OCI-LY3 (cell line): Measurements from ENCODE around the gene LUC7L3.

ENCODE experiments used
- H2AFZ ChIP-seq: fragments of 200-600, 300-600 bp; shearing (Covaris generic); 2 replicates; pipeline ENCODE4 v1.6.0; 2014; ENCODE audit warnings: antibody characterized with exemption, low read depth, low read length
- H3K27ac ChIP-seq: fragments of 200-600, 300-600 bp; sonication (generic); 2 replicates; pipeline ENCODE4 v1.5.1; 2014; ENCODE audit warnings: mild to moderate bottlenecking, low read length, moderate library complexity, mixed read lengths
- H3K27me3 ChIP-seq: fragments of 200-600, 300-600 bp; sonication (generic); 2 replicates; pipeline ENCODE4 v1.6.1; 2014; ENCODE audit warnings: low read depth, low read length, mixed read lengths
- H3K36me3 ChIP-seq: fragments of 200-600, 300-600 bp; sonication (generic); replicated peaks from 2 replicates; pipeline ENCODE3; 2014; ENCODE audit warnings: low read depth, low read length, mixed read lengths
- H3K4me1 ChIP-seq: fragments of 300-600, 200-600 bp; sonication (generic); 2 replicates; pipeline ENCODE4 v1.6.1; 2014; ENCODE audit warnings: low read length, mixed read lengths
- H3K4me2 ChIP-seq: fragments of 200-600, 300-600 bp; sonication (generic); 2 replicates; pipeline ENCODE4 v1.6.1; 2014; ENCODE audit warnings: low read length, mixed read lengths
- H3K4me3 ChIP-seq: fragments of 300-600, 200-600 bp; sonication (generic); 2 replicates; pipeline ENCODE4 v1.5.1; 2014; ENCODE audit warnings: antibody characterized with exemption, mild to moderate bottlenecking, low read length, moderate library complexity
- H3K79me2 ChIP-seq: fragments of 300-600, 200-600 bp; shearing (Covaris generic); 2 replicates; pipeline ENCODE4 v1.6.1; 2014; ENCODE audit warnings: mild to moderate bottlenecking, low read length, mixed read lengths
- H3K9ac ChIP-seq: fragments of 300-600, 200-600 bp; shearing (Covaris generic); 2 replicates; pipeline ENCODE4 v1.6.0; 2014; ENCODE audit warnings: mild to moderate bottlenecking, low read length, moderate library complexity
- H3K9me3 ChIP-seq: fragments of 200-600, 300-600 bp; shearing (Covaris generic); 2 replicates; pipeline ENCODE4 v1.6.1; 2014; ENCODE audit warnings: low read length, mixed read lengths; ENCODE audit not compliant: insufficient read depth
- H4K20me1 ChIP-seq: fragments of 200-600, 300-600 bp; sonication (generic); 2 replicates; pipeline ENCODE4 v1.6.1; 2016; ENCODE audit warnings: low read length, mixed read lengths; ENCODE audit not compliant: insufficient read depth
- CTCF ChIP-seq: fragments of 200-600, 300-600 bp; sonication (generic); IDR thresholded peaks from 2 replicates; pipeline ENCODE4 v1.5.1; 2014; ENCODE audit warnings: antibody characterized with exemption, low read length, low read depth
- EZH2phosphoT487 ChIP-seq: fragments of 200-600 bp; shearing (Covaris generic); IDR thresholded peaks from 2 replicates; pipeline ENCODE4 v1.6.1; 2018; ENCODE audit warnings: antibody characterized with exemption, mixed run types, low read depth

Gene LUC7L3

GRCh38 chr17:50779747-50780353, 60.4 kb downstream of the LUC7L3 start:
- Histone ChIP-seq H3K27ac (no peak overlapping the region), H3K36me3 (no peaks in the 10 kb centered on the region), H4K20me1 (no peaks in the 10 kb centered on the region), H3K79me2 (no peaks in the 10 kb centered on the region), H3K4me2 (no peak overlapping the region), H3K4me3 (no peak overlapping the region), H3K27me3 (no peaks in the 10 kb centered on the region), H3K9me3 (no peaks in the 10 kb centered on the region), H3K4me1 (no peaks in the 10 kb centered on the region; the same call in 1 of the 2 replicates), H2AFZ (no peak overlapping the region), H3K9ac (no peak overlapping the region)
- TF ChIP-seq EZH2phosphoT487 (no peak), CTCF (no peak)

DNA sequence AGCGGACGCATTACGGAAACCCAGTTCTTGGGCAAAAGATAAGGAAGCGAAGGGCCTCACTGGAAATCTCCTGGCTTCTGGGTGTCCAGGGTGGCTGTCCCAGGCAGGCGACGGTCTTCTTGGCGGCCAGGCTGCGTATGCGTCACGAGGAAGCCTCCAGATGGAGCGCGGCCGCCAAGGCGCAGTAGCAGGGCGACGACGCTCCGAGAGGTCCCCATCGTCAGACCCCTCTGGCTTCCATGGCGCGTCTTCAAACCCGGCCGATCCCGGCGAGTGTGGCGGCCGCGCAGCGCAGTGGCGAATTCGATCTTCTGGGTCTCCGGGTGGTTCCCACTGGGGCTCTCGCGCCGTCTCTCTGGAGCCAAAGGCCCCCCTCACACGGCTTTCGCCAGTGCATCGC, 61.8 kb downstream of the LUC7L3 start:
- H4K20me1 ChIP-seq = no peaks in the 10 kb centered on the region
- no peaks in the 10 kb centered on the region for H3K9me3 ChIP-seq
- H3K9ac ChIP-seq = no peak overlapping the region
- no peaks in the 10 kb centered on the region; the same call in 1 of the 2 replicates for H3K4me1 ChIP-seq
- no peak overlapping the region for H2AFZ ChIP-seq
- H3K36me3 ChIP-seq = no peaks in the 10 kb centered on the region
- TF ChIP-seq EZH2phosphoT487 (no peak), CTCF (no peak)
- H3K4me2 ChIP-seq = no peak overlapping the region
- no peak overlapping the region for H3K27ac ChIP-seq
- H3K79me2 ChIP-seq = no peaks in the 10 kb centered on the region
- H3K27me3 ChIP-seq = no peaks in the 10 kb centered on the region
- H3K4me3 ChIP-seq = no peak overlapping the region

GRCh38 chr17:50783193-50783660, 63.8 kb downstream of the LUC7L3 start:
- no peak overlapping the region for H3K27ac ChIP-seq
- peak; percentile 91 for TF ChIP-seq CTCF
- no peak for TF ChIP-seq EZH2phosphoT487
- no peak overlapping the region for H3K9ac ChIP-seq
- H3K4me1 ChIP-seq = no peaks in the 10 kb centered on the region; the same call in 1 of the 2 replicates
- H3K79me2 ChIP-seq = no peaks in the 10 kb centered on the region
- no peaks in the 10 kb centered on the region for H3K9me3 ChIP-seq
- no peaks in the 10 kb centered on the region for H4K20me1 ChIP-seq
- no peaks in the 10 kb centered on the region for H3K36me3 ChIP-seq
- H3K4me3 ChIP-seq = no peak overlapping the region
- peak overlapping the region; percentile 91 for H2AFZ ChIP-seq
- H3K27me3 ChIP-seq = no peaks in the 10 kb centered on the region
- peak overlapping the region; percentile 45 for H3K4me2 ChIP-seq

- TF ChIP-seq EZH2phosphoT487 (no peak), CTCF (no peak)
- Histone ChIP-seq H3K9ac (no peak overlapping the region), H3K27me3 (no peaks in the 10 kb centered on the region), H3K9me3 (no peaks in the 10 kb centered on the region), H4K20me1 (no peaks in the 10 kb centered on the region), H3K27ac (no peak overlapping the region), H3K4me2 (no peak overlapping the region), H3K36me3 (no peaks in the 10 kb centered on the region), H2AFZ (no peak overlapping the region), H3K4me3 (no peak overlapping the region), H3K79me2 (no peaks in the 10 kb centered on the region), H3K4me1 (no peaks in the 10 kb centered on the region; the same call in 1 of the 2 replicates)
These were observed 64.5 kb downstream of the LUC7L3 start for GRCh38 chr17:50783905-50784304.
